ENCODE measurements around the gene NRP1.

The NRP1 gene

DNA sequence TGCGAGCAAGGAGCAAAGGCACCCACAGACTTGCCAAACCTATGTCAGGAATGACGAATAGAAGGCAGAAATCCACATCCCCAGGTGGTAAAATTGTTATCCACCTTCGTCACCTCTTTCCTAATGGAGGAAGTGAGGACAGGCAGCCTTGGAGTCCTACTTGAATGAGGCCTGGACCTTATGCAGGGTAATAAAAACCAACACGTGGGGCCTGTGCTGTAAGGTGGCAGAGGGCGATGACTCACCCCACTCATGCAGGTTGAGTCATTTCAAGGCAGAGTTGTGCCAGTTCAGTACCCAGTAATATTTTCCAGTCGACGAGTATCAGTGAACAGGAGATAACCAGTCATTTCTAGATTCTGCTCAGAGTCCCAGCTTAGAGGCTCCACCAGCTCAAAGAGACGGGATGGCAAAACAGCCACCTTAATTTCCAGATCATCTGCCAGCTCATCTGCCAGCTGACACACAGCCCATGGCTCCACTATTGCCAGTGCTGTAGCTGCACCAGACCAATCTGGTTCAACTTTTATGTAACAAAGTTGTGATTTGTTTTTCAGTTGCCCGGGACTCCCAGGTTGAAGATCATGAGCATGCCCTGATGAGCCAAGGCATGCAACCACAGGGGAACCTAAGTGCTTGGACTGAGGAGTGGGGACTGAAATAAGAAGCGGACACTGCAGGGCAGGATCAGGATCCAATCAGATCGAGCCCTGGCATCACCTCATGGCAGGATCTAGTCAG lies 200.3 kb downstream of the NRP1 start:
- TF ChIP-seq, protein P1, sequence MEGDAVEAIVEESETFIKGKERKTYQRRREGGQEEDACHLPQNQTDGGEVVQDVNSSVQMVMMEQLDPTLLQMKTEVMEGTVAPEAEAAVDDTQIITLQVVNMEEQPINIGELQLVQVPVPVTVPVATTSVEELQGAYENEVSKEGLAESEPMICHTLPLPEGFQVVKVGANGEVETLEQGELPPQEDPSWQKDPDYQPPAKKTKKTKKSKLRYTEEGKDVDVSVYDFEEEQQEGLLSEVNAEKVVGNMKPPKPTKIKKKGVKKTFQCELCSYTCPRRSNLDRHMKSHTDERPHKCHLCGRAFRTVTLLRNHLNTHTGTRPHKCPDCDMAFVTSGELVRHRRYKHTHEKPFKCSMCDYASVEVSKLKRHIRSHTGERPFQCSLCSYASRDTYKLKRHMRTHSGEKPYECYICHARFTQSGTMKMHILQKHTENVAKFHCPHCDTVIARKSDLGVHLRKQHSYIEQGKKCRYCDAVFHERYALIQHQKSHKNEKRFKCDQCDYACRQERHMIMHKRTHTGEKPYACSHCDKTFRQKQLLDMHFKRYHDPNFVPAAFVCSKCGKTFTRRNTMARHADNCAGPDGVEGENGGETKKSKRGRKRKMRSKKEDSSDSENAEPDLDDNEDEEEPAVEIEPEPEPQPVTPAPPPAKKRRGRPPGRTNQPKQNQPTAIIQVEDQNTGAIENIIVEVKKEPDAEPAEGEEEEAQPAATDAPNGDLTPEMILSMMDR (IDR thresholded peaks at IDR 0.05; ENCODE audit: low read length): no peak
- no peak for TF ChIP-seq EZH2phosphoT487 (IDR thresholded peaks at IDR 0.05; ENCODE audit: low read length)
- no peak overlapping the region for H3K4me3 ChIP-seq (ENCODE audit: low read length)
- no peaks in the 10 kb centered on the region for H3K79me2 ChIP-seq (ENCODE audit: low read length)
- no peaks in the 10 kb centered on the region for H3K4me1 ChIP-seq (ENCODE audit: low read length)
- no peaks in the 10 kb centered on the region for H3K9me3 ChIP-seq (replicated peaks; ENCODE audit: insufficient read depth, low read length)
- H3F3A ChIP-seq (ENCODE audit: insufficient read depth, low read length): no peaks in the 10 kb centered on the region
- no peak overlapping the region for H2AFZ ChIP-seq (ENCODE audit: low read length)
- no peaks in the 10 kb centered on the region for H3K27me3 ChIP-seq (replicated peaks; ENCODE audit: insufficient read depth, low read length)
- H3K9me2 ChIP-seq (replicated peaks; ENCODE audit: insufficient read depth, low read length): no peaks in the 10 kb centered on the region
- H3K27ac ChIP-seq (ENCODE audit: low read length): no peak overlapping the region
- H3K9ac ChIP-seq (ENCODE audit: low read length): no peak overlapping the region
- H4K20me1 ChIP-seq (ENCODE audit: insufficient read depth, low read length): no peaks in the 10 kb centered on the region
- H3K4me2 ChIP-seq (ENCODE audit: low read depth, low read length): no peak overlapping the region
- no peak for DNase-seq
- H3K36me3 ChIP-seq (replicated peaks; ENCODE audit: insufficient read depth, low read length): no peaks in the 10 kb centered on the region

DNA sequence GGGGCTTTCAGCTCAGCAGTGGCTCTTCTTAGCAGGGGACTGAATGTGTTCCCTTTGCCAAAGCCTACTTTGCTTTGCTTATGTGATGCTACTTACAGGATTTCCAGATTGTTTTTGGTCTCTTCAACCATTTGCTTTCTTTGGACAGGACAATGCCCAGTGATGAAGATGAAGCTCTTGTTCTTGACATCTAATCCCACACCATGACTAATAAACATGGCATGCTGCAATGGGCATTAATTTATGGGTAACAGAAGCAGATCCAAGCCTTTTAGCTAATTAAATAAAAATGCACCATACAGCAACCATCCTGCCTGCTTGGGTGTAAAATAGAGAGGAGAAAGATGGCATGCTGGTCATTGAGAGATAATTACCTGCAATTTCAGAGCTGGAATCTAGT lies 200.9 kb downstream of the NRP1 start:
- Histone ChIP-seq H3K4me1 (ENCODE audit: low read length) (no peaks in the 10 kb centered on the region), H3K36me3 (replicated peaks; ENCODE audit: insufficient read depth, low read length) (no peaks in the 10 kb centered on the region), H2AFZ (ENCODE audit: low read length) (no peak overlapping the region), H3K27ac (ENCODE audit: low read length) (no peak overlapping the region), H3K4me3 (ENCODE audit: low read length) (no peak overlapping the region), H3K9ac (ENCODE audit: low read length) (no peak overlapping the region), H3K4me2 (ENCODE audit: low read depth, low read length) (no peak overlapping the region), H3F3A (ENCODE audit: insufficient read depth, low read length) (no peaks in the 10 kb centered on the region), H3K79me2 (ENCODE audit: low read length) (no peaks in the 10 kb centered on the region), H4K20me1 (ENCODE audit: insufficient read depth, low read length) (no peaks in the 10 kb centered on the region), H3K9me3 (replicated peaks; ENCODE audit: insufficient read depth, low read length) (no peaks in the 10 kb centered on the region), H3K9me2 (replicated peaks; ENCODE audit: insufficient read depth, low read length) (no peaks in the 10 kb centered on the region), H3K27me3 (replicated peaks; ENCODE audit: insufficient read depth, low read length) (no peaks in the 10 kb centered on the region)
- DNase-seq: no peak
- TF ChIP-seq, protein P1 (IDR thresholded peaks at IDR 0.05; ENCODE audit: low read length): no peak

DNA sequence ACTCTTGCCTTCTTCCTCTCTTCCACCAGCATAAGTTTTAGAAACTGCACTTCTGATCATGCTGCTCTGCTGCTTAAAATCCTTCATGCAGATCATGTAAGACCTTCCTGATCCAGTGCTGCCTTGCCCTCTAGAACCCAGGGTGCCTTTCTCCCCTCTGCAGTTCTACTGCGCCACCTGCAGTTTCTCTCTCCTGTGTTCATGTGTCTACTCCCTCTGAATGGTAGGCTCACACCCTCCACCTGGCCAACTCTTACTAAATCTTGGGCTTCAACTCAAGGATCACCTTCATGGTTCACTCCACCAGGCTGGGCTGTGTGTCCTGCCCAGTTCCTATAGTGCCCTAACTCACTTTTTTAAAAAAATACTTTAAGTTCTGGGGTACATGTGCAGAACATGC lies 201.8 kb downstream of the NRP1 start:
- H3K4me1 ChIP-seq (ENCODE audit: low read length): no peaks in the 10 kb centered on the region
- no peak for DNase-seq
- TF ChIP-seq, protein P1 (IDR thresholded peaks at IDR 0.05; ENCODE audit: low read length): no peak
- TF ChIP-seq EZH2 (optimal IDR thresholded peaks at IDR 0.05; ENCODE audit: low read depth, low read length) (no peak), EZH2phosphoT487 (IDR thresholded peaks at IDR 0.05; ENCODE audit: low read length) (no peak)
- H2AFZ ChIP-seq (ENCODE audit: low read length): no peak overlapping the region
- H3K79me2 ChIP-seq (ENCODE audit: low read length): no peaks in the 10 kb centered on the region
- no peaks in the 10 kb centered on the region for H4K20me1 ChIP-seq (ENCODE audit: insufficient read depth, low read length)
- no peaks in the 10 kb centered on the region for H3K27me3 ChIP-seq (replicated peaks; ENCODE audit: insufficient read depth, low read length)
- H3K4me3 ChIP-seq (ENCODE audit: low read length): no peak overlapping the region
- no peak overlapping the region for H3K27ac ChIP-seq (ENCODE audit: low read length)
- H3F3A ChIP-seq (ENCODE audit: insufficient read depth, low read length): no peaks in the 10 kb centered on the region
- H3K9me3 ChIP-seq (replicated peaks; ENCODE audit: insufficient read depth, low read length): no peaks in the 10 kb centered on the region
- H3K4me2 ChIP-seq (ENCODE audit: low read depth, low read length): no peak overlapping the region
- H3K36me3 ChIP-seq (replicated peaks; ENCODE audit: insufficient read depth, low read length): no peaks in the 10 kb centered on the region
- no peak overlapping the region for H3K9ac ChIP-seq (ENCODE audit: low read length)
- no peaks in the 10 kb centered on the region for H3K9me2 ChIP-seq (replicated peaks; ENCODE audit: insufficient read depth, low read length)
